OCI-LY7 (cell line): ENCODE data around the gene STMN3. TPM values are rescaled to one million over a fixed set of nuclear protein-coding genes. Genes with fewer than 3 reads are reported as not detected.

Experiments used
- BruUV-seq: library from RNA; stranded (reverse); fragments of 400-500 nt; replicated peaks from 2 replicates; lab custom pipeline; 2021; lab: Mats Ljungman, UMichigan
- CTCF ChIA-PET: fragments of 300-600 bp; sonication (Branson Sonifier 250); formaldehyde crosslinking; loops from one replicate; lab custom pipeline; 2022; ENCODE audit warnings: antibody characterized with exemption; ENCODE audit not compliant: unreplicated experiment; lab: Charles Lee
- POLR2A ChIA-PET: fragments of 300-600 bp; sonication (Branson Sonifier 250); formaldehyde crosslinking; loops from one replicate; lab custom pipeline; 2022; ENCODE audit warnings: antibody characterized with exemption; lab: Charles Lee
- DNase-seq: peaks from one replicate; pipeline ENCODE4 v3.0.0-alpha.2; 2015; ENCODE audit warnings: low spot score
- H2AFZ ChIP-seq: fragments of 200-600 bp; sonication (generic), shearing (Covaris generic); 2 replicates; pipeline ENCODE4 v1.6.1; 2014; ENCODE audit warnings: mild to moderate bottlenecking, antibody characterized with exemption, low read length, moderate library complexity
- H3K27ac ChIP-seq: fragments of 200-600 bp; sonication (generic); 2 replicates; pipeline ENCODE4 v1.5.1; 2014; ENCODE audit warnings: mixed run types, low read depth, mild to moderate bottlenecking, moderate library complexity, low read length, inconsistent platforms; ENCODE audit not compliant: poor library complexity, severe bottlenecking
- H3K36me3 ChIP-seq: fragments of 200-600 bp; sonication (generic); 2 replicates; pipeline ENCODE4 v1.6.1; 2014; ENCODE audit warnings: mild to moderate bottlenecking, antibody characterized with exemption, low read length, moderate library complexity, mixed read lengths; ENCODE audit not compliant: insufficient read depth
- H3K4me1 ChIP-seq: fragments of 200-600 bp; sonication (generic); 2 replicates; pipeline ENCODE4 v1.5.1; 2014; ENCODE audit warnings: mild to moderate bottlenecking, low read length; ENCODE audit not compliant: insufficient read depth, poor library complexity, severe bottlenecking
- H3K4me2 ChIP-seq: fragments of 200-600 bp; sonication (generic); 2 replicates; pipeline ENCODE4 v1.6.1; 2014; ENCODE audit warnings: mild to moderate bottlenecking, low read length
- H3K4me3 ChIP-seq: fragments of 200-600 bp; sonication (generic); 2 replicates; pipeline ENCODE4 v1.5.1; 2014; ENCODE audit warnings: mild to moderate bottlenecking, low read depth, low read length; ENCODE audit not compliant: poor library complexity, severe bottlenecking
- H3K79me2 ChIP-seq: fragments of 200-600 bp; sonication (generic); 2 replicates; pipeline ENCODE4 v1.6.1; 2016; ENCODE audit warnings: low read depth, mild to moderate bottlenecking, low read length, moderate library complexity, mixed read lengths; ENCODE audit not compliant: insufficient read depth
- H3K9me2 ChIP-seq: fragments of 200-600 bp; sonication (generic); 2 replicates; pipeline ENCODE4 v1.6.1; 2016; ENCODE audit warnings: mild to moderate bottlenecking, low read length, mixed read lengths; ENCODE audit not compliant: insufficient read depth
- H3K9me3 ChIP-seq: fragments of 200-600 bp; sonication (generic); 2 replicates; pipeline ENCODE4 v1.6.1; 2014; ENCODE audit warnings: mild to moderate bottlenecking, mixed run types, low read length, mixed read lengths
- H4K20me1 ChIP-seq: fragments of 200-600 bp; sonication (generic); 2 replicates; pipeline ENCODE4 v1.6.1; 2014; ENCODE audit warnings: mild to moderate bottlenecking, antibody characterized with exemption, low read length, moderate library complexity, mixed read lengths; ENCODE audit not compliant: insufficient read depth
- CTCF ChIP-seq: fragments of 200-600 bp; sonication (generic); conservative IDR thresholded peaks from 2 replicates; pipeline ENCODE4 v1.5.1; 2014; ENCODE audit warnings: mild to moderate bottlenecking, antibody characterized with exemption, low read length, moderate library complexity, mixed read lengths
- EZH2phosphoT487 ChIP-seq: fragments of 200-600 bp; sonication (generic); IDR thresholded peaks from 2 replicates; pipeline ENCODE4 v1.6.1; 2018; ENCODE audit warnings: low read depth, borderline replicate concordance, mild to moderate bottlenecking, mixed run types, antibody characterized with exemption, low read length, moderate library complexity, mixed read lengths
- intact Hi-C: fragments of 100-400 bp; cut with micrococcal nuclease; formaldehyde crosslinking; loops from one replicate; pipeline ENCODE4 v1.10.0; 2022; ENCODE audit not compliant: unreplicated experiment
- total RNA-seq, 2 experiments: library from RNA; depleted of rRNA in 1 of 2; stranded (reverse); fragments of >200 nt in 1 of 2; shearing (Covaris generic) in 1 of 2; gene quantifications; 2 replicates each; pipeline ENCODE4 v1.2.3, GENCODE V29; 2014 to 2022

STMN3 gene
- total RNA-seq, 2 experiments from 2014 or later = 6.7 TPM

DNA sequence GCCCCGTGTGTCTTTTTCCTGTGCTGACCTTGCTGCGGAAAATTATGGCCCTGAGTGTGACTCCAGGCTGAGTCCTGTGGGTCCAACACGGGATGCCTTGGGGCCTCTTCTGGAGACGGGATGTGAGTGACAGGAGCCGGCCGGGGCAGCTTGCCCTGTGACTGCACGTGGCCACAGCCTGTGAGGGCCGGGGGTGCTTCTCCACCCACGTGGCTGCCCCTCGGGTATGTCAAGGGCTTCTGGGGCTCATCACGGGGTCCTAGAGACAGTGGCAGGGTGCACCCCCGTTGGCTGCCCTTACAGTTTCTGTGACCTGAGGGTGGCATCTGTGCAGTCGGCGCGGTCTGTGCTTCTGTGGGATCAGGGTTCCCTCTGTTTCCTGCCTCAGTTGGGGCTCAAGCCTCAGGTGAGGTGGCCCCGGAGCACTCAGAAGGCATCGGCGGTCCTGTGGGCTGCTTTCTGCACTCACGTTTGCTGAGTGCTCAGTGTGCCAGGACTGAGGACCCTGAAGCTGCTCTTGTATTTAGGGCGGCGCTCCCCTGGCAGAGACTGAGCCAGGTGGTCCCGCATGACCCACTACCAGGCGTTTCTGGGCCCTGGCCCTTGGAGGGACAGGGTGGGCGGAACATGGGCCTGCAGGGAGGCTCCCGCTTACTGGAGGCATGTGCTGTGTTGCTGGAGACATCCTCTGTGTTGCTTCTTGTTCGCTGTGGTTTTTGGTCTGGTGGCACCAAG is 10.3 kb upstream of the STMN3 start:
- TF ChIP-seq EZH2phosphoT487 (no peak), CTCF (no peak)
- POLR2A ChIA-PET = no interaction called here
- no peak overlapping the region for H3K4me2 ChIP-seq
- peaks cover 5% of the 10 kb centered on the region for H3K4me1 ChIP-seq
- no peaks in the 10 kb centered on the region for H3K9me2 ChIP-seq
- H3K36me3 ChIP-seq = peaks cover 55% of the 10 kb centered on the region
- H2AFZ ChIP-seq = no peak overlapping the region
- intact Hi-C loops = no loop called here
- no peaks in the 10 kb centered on the region for H3K9me3 ChIP-seq
- H3K79me2 ChIP-seq = peaks cover 13% of the 10 kb centered on the region; the same call in 1 of the 2 replicates
- no peaks in the 10 kb centered on the region for H4K20me1 ChIP-seq
- CTCF ChIA-PET = interaction anchor here (0.7 kb wide), 1 partner anchor 204 kb away, joined by 3 read pairs; no protein-coding TSS in a partner anchor
- no TSS peak for BruUV-seq
- H3K27ac ChIP-seq = no peak overlapping the region
- H3K4me3 ChIP-seq = no peak overlapping the region
- DNase-seq = no peak

DNA sequence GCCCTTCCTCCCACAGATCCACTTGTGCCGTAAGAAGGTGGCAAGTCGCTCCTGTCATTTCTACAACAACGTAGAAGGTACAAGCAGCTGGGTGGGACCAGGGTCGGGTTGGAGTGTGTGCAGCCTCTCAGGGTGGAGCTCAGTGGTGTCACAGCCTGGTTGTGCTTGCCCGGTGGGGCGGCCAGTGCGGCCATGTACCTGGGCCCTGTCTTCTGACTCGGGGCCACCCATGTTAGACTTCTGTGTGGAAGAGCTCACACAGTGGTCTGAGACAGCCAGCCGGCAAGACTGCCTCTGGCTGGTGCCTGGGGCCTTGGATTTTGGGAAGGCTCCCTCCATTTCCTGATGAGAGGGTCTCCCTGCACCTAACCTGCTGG is 9.6 kb upstream of the STMN3 start:
- no peak overlapping the region for H3K4me3 ChIP-seq
- H3K27ac ChIP-seq = no peak overlapping the region
- H3K9me2 ChIP-seq = no peaks in the 10 kb centered on the region
- H2AFZ ChIP-seq = no peak overlapping the region
- H3K9me3 ChIP-seq = no peaks in the 10 kb centered on the region
- CTCF ChIA-PET = no interaction called here
- intact Hi-C loops = no loop called here
- DNase-seq = no peak
- POLR2A ChIA-PET = no interaction called here
- BruUV-seq = no TSS peak
- peaks cover 48% of the 10 kb centered on the region for H3K36me3 ChIP-seq
- TF ChIP-seq CTCF (no peak), EZH2phosphoT487 (no peak)
- peaks cover 13% of the 10 kb centered on the region; the same call in 1 of the 2 replicates for H3K79me2 ChIP-seq
- peaks cover 7% of the 10 kb centered on the region for H3K4me1 ChIP-seq
- no peaks in the 10 kb centered on the region for H4K20me1 ChIP-seq
- no peak overlapping the region for H3K4me2 ChIP-seq
